Measurements from ENCODE around the gene IDS.
"Not testable (repeated sequence)": the region's sequence is repeated elsewhere in the genome, so short reads cannot be mapped to it uniquely, and the experiment has no call there.

IDS gene

DNA sequence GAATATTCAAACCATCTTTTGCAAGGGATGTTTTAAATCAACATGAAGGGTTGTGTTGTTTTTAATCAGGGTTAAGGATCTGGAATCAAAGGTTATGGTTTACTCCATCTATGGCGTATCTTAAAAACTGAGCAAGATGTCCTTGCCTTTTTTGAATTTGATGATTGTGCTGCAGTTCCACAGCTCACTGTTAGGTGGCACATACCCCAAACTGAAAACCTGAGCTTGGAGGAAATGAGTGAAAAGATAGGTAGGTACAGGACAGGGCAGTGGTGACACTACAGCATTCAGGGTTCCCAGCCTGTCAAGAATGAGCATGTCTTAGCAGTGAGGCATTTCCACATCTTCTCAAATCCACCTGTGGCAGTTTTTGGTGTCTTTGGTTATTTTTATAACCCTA lies 22.6 kb upstream of the IDS start:
- DNase-seq (ENCODE audit: low spot score): peak; percentile 71

DNA sequence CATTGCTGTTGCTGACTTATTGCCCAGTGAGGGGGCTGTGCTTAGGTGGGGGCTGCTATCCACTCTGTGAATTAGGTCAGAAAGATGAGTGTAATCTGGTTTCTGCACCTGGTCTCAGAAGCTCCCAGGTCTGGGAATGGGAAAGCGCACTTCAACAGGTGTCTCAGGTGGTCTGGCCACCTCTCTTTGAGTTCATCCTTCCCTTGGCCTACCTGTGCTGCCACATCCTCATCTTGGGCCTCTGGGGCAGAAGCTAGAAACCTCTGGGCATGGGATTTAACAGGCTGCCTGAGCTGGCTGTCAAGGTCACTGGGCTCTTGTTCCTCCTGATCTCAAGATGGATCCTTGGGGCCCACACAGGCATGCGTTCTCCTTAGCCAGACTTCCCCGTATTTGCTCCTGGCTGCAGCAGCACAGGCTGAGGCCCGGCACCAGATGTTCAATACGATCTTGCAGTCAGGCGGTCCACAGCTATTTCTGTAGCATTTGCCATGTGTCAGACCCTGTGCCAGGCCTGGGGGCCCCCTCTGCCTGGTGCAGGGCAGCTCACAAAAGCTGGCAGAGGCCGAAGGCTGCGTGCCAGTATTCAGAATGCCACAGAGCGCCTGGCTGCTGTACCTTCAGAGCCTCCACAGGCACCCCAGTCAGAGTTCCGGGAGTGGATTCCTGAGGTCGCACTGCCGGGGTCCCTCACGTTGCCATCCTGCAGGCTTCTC lies 21.4 kb upstream of the IDS start:
- DNase-seq (ENCODE audit: low spot score): not testable (repeated sequence)

DNA sequence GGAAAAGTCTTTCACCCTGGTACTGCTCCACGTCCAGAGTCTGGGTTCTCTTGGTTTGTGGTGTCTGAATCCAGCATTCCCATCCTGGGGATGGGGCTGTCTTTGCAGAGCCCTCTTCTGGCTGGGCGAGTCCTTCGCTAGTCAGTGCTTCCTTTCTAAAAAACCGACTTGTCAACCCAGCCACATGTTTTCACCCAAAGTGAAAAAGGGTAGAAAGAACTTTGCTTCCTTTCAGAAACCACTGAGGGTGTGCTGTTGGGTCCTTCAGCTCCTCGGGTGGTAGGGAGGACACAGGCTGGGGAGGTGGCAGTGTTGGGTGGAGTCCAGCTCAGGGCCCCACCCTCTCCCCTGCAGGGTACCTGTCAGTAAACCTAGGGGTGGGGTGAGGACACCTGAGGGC lies 20.8 kb upstream of the IDS start:
- not testable (repeated sequence) for DNase-seq (ENCODE audit: low spot score)

DNA sequence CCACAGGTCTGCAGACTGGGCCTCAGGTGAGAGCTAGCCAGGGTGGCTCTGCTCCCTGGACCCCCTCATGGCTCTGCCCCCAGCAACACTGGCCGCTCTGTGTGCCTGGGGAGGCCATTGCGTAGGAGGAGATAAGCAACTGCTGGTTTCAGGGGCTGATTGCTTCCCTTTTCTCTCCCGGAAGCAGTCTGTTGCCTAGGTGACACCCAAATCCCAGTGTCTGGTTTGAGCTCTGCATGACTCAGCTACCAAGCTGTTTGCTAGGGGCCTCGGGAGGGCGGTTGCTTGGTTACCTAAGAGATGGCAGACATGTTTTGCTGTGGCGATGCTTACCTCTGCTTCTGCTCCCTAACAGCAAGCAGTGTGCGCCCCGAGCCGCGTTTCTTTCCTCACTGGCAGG lies 20.3 kb upstream of the IDS start:
- peak; percentile 66 for DNase-seq (ENCODE audit: low spot score)

DNA sequence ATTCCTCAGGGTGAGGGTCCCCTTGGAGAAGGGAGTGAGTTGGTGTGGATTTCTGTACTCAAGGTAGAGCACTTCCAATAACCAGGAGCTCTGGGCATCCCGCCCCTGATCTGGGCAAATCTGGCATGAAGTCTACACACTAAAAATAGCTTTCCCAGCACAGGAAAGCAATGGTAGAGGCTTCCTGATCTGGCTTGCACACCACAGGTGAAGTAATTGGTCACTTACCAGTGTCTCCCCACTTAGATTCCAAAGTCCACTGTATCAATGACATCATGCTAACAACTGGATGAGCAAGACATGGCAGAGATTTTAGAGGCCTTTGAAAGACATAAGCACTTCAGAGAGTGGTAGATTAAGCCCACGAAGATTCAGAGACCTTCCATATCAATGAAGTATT lies 17.8 kb upstream of the IDS start:
- DNase-seq (ENCODE audit: low spot score): no peak

DNA sequence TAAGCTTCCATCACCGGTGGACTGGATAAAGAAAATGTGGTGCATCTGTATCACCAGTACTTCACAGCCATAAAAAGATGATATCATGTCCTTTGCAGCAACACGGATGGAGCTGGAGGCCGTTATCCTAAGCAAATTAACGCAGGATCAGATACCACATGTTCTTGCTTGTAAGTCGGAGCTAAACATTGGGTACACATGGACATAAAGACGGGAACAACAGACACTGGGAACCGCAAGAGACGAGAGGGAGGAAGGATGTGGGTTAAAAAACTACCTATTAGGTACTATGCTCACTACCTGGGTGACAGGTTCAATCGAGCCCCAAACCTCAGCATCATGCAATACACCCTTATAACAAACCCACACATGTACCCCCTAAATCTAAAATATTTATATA lies 16.3 kb upstream of the IDS start:
- no peak for DNase-seq (ENCODE audit: low spot score)

DNA sequence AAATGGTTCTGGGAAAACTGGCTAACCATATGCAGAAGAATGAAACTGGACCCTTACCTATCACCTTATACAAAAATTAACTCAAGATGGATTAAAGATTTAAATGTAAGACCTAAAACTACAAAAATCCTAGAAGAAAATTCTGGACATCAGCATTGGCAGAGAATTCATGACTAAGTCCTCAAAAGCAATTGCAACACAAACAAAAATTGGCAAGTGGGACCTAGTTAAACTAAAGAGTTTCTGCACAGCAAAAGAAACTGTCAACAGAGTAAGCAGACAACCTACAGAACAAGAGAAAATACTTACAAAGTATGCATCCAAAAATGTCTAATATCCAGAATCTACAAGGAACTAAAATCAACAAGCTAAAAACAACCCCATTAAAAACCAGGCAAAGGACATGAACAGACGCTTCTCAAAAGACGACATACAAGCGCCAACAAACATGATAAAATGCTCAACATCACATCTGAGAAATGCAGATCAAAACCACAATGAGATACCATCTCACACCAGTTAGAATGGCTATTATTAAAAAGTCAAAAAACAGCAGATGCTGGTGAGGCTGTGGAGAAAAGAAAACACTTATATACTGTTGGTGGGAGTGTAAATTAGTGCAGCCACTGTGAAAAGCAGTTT lies 15.7 kb upstream of the IDS start:
- not testable (repeated sequence) for DNase-seq (ENCODE audit: low spot score)

DNA sequence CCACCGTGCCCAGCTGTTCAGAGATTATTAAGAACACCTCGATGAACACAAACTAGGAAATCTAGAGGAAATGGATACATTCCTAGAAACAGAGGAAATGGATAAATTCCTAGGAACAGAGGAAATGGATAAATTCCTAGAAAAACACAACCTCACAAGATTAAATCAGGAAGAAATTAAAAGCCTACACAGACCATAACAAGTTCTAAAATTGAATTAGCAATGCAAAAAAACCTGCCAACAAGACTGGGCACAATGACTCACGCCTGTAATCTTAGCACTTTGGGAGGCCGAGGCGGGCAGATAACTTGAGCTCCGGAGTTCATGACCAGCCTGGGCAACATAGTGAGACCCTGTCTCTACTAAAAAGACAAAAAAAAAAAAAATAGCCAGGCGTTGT lies 13.1 kb upstream of the IDS start:
- DNase-seq (ENCODE audit: low spot score): no peak

DNA sequence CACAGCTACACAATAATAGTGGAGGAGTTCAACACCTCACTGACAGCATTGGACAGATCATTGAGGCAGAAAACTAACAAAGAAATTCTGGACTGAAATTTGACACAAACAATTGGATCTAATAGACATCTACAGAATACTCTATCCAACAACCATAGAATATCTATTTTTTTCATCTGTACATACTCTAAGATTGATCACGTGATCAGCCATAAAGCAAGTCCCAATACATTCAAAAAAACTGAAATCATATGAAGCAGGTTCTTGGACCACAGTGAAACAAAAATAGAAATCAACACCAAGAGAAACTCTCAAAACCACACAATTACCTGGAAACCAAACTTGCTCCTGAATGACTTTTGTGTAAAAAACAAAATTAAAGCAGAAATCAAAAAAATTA lies 12.2 kb upstream of the IDS start:
- no peak for DNase-seq (ENCODE audit: low spot score)

DNA sequence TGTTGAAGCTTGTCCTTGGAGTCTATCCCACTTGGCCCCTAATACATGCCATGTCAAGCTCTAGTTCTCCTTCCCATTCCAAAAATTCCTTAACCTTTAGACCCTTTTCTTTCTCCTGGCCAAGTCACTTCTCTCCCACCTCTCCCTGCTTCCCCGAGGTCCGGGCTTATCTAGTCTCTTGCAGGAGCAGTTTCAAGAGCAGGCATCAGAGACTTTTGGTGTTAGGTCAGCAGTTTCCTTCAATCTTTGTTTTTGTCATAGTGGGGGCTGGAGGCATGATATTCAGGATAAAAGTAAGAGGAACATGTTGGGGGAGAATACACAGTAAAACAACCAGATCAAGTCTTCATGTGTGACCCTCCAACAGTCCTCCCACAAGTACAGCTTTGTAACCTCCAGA lies 11.5 kb upstream of the IDS start:
- no peak for DNase-seq (ENCODE audit: low spot score)

DNA sequence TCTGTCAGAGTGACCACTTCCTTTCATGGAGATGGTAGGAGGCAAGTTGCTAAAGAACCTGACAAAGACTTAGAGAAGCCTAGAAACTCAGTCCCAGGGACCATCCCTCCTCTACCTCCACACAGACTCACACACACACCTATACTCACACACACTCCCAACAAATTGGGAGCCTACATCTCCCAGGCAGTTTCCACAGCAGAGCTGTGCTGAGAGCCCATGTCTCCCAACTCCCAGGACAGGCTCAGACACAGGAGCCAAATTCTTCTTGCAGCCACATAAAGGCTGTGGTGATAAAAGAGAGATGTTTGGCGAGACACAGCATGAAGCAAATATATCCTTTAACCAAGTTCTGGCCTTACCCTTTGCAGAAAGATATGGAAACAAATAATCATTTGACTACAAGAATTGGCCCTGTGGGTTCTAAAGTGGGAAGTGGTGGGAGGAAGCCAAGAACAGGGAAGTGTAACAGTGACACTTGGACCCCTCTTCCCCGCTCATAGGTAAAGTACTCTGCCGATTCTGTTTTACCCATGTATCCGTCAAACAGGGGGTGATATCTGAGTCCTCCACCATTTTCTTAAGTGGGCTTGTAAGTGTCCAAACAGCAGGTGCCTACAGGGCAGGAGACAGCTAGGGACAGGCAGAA lies 11.0 kb upstream of the IDS start:
- DNase-seq (ENCODE audit: low spot score): no peak

DNA sequence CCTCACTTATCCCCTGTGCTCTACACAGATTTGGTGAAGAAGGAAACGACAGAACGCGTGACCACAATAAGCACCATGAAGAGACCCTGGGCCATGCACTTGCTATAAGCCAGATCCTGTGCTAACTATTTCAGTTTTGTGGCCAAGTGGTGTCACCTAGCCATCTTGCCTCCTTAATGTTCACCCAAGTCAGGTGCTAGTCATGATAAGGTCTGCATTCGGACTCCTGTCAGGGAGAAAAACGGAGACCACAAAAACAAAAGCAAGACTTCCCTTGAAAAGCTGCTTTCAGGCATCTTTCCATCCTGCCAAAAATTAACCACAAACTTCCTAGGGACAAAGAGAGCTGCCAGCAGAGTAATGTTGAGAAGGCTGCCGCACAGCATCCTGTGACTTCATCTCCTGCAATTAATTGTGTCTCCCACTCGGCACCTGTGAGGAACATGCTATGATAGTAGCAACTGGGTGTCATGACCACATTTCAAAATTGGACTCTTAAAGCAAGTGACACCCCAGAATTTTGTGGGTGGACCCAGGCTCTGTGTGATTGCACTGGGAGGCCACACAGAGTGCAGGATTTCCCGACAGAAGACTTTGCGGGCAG lies 8.8 kb upstream of the IDS start:
- no peak for DNase-seq (ENCODE audit: low spot score)

DNA sequence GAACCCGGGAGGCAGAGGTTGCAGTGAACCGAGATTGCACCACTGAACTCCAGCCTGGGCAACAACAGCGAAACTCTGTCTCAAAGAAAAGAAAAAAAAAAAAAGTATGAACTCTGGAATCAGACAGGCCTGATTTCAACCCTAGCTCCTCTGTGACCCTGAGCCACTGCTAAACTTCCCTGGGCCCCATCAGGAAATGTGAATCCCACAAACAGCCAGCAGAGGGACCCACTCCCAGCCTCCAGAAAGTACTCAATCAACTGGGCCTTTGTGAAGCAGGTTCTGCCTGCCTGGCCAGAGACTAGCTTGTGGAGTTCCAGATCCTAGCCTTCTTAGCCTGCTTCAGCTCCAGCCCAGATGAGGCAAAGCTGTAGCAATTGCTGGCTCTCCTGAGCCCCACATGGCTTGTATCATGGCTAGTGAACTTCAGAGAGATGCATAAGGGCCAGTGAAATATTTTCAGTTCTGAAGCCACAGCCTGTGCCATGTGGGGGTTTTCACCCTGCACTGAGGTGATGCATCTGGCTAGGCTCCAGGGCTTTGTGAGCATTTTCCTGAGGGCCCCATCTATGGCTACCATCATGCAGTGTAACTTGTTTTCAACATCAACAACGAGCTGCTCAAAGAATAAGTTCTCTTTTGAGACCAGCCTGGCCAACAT lies 7.2 kb upstream of the IDS start:
- peak; percentile 66 for DNase-seq (ENCODE audit: low spot score)

DNA sequence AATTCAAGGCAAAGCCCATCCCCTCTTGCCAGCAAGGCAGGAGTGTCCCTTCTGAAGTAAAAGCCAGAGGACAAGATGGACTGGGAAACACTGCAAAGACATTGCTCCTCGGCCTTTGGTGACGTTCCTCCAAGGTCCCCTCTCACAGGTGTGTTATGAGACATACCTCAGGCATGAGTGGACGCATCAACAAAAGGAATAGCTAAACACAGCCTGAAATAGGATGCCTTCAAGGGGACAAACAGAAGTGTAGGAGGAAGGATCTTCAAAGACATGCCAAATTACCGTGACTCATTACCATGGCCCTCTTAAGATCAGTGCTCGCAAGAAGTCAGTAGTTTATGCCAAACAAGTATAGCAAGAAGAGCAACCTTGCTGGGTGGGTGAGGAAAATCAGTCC lies 6.0 kb upstream of the IDS start:
- no peak for DNase-seq (ENCODE audit: low spot score)

DNA sequence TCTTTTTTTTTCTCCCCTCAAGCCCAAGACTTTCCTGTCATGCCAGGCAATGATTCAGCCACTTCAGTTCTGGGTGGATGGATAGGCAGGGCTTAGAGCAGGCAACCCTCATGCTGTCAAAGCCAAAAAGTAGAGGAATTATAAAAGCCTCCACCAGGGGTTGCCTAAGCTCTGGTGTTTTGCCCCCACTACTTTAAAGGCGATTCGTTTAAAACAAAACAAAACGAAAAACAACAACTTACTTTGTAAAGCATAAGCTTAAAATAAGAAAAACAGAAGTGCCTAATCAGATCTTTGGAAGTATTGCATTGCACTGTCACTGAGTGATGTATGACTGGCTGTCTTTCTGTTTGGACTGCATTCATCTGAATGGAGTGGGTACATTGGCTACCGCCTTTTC lies 5.3 kb upstream of the IDS start:
- peak; percentile 37 for DNase-seq (ENCODE audit: low spot score)

DNA sequence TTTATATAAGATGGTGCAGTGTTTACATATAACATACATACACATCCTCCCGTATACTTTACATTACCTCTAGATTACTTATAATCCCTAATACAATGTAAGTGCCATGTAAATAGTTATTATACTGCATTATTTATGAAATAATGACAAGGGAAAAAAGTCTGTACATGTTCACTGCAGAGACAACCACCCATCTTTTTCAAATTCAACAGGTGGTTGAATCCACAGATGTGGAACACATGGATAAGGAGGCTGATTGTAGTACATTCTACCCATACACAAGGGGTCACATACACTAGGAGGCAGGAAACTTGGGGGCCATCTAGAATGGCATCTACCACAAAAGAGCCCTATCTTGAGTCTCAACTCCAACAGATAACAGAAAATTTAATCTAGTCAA lies 3.4 kb upstream of the IDS start:
- no peak for DNase-seq (ENCODE audit: low spot score)

DNA sequence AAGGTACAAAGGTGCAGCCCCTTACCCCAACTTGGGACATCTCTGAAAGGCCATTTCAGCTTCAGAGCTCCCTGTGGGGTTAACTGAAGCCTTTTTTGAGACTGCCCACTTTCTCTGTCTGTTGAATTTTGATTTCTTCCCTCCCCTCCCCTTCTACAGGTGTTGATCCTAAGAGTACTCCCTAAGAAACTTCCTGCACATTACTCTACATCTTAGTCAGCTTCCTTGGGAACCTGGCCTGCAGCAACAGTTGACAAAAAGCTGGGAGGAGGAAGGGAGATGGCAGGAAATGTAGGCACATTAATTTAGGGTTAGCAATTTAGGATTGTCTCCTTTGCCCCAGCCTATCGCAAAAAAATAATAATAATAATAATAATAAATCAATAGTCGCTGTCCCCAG lies 1.2 kb upstream of the IDS start:
- no peak for DNase-seq (ENCODE audit: low spot score)

DNA sequence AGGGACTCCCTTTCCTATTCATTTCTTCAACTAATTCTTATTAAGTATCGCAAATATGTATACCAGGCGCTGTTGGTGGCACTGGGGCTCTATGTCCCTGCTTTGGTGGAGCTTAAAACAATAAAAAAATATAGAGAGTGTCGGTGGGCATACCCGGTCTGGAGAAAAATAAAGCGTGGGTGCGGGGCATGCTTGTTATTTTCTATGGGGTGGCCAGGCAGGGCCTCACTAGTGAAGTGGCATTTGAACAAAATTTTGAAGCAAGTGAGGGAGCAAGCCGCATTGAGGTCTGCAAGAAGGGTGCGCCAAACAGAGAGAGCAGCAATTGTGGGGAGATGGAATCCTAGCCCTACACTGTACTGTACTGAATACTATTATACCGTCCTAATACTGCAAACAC lies 565 bp upstream of the IDS start:
- no peak for DNase-seq (ENCODE audit: low spot score)

DNA sequence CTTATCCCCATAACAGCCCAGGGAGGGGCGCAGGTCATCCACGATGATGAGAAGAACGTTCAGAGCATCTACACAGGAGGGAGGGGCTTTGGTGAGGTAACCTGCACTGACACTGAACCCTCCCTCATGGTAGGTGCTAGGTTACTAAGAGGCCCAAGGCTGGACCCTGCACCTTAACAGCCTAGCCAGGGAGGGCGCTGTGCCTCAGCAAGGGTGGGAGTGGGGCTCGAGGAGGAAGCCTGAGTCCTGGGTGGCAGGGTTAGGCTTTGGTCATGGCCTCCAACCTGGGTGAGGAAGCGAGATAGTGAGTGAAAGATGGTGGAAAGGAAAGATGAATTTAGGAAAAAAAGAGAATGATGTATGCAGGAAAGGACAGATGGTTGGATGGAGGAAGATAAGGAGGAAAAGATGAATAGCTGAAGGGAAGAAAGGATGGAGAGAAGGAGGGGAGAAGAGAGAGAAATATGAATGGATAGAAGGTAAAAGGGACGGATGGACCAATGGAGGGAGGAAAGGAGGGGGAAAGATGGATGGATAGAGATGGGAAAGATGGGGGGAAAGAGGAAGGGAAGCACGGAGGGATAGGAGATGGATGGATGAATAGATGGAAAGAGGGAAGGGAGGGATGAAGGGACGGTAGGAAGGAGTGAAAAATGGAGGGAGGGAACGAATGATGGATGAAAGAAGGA lies 736 bp downstream of the IDS start:
- peak; percentile 83 for DNase-seq (ENCODE audit: low spot score)

DNA sequence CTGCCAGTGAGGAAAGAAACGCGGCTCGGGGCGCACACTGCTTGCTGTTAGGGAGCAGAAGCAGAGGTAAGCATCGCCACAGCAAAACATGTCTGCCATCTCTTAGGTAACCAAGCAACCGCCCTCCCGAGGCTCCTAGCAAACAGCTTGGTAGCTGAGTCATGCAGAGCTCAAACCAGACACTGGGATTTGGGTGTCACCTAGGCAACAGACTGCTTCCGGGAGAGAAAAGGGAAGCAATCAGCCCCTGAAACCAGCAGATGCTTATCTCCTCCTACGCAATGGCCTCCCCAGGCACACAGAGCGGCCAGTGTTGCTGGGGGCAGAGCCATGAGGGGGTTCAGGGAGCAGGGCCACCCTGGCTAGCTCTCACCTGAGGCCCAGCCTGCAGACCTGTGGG lies 1.7 kb downstream of the IDS start:
- DNase-seq (ENCODE audit: low spot score): peak; percentile 62

DNA sequence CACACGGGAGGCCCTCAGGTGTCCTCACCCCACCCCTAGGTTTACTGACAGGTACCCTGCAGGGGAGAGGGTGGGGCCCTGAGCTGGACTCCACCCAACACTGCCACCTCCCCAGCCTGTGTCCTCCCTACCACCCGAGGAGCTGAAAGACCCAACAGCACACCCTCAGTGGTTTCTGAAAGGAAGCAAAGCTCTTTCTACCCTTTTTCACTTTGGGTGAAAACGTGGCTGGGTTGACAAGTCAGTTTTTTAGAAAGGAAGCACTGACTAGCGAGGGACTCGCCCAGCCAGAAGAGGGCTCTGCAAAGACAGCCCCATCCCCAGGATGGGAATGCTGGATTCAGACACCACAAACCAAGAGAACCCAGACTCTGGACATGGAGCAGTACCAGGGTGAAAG lies 2.2 kb downstream of the IDS start:
- DNase-seq (ENCODE audit: low spot score): not testable (repeated sequence)

DNA sequence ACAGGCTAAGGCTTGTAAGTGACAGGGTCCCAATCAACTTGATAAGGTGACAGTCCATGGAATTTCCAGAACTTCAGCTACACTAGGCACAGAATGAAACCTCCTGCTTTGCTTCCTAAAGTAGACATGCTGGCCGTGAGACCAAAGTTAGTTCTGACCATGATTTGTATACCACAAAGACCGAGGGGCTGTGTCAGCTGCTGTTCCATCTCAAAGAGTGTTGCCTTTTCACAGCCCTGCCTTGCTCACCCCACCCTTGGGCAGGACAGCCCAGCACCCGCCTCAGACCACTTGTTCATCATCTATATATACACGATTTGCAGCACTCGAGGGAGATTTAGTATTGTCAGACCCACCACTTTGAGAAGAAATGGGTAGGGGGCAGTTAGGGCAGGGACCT lies 5.3 kb downstream of the IDS start:
- no peak for DNase-seq (ENCODE audit: low spot score)
